Measurements from ENCODE around the gene FAAP20.

FAAP20 gene

DNA sequence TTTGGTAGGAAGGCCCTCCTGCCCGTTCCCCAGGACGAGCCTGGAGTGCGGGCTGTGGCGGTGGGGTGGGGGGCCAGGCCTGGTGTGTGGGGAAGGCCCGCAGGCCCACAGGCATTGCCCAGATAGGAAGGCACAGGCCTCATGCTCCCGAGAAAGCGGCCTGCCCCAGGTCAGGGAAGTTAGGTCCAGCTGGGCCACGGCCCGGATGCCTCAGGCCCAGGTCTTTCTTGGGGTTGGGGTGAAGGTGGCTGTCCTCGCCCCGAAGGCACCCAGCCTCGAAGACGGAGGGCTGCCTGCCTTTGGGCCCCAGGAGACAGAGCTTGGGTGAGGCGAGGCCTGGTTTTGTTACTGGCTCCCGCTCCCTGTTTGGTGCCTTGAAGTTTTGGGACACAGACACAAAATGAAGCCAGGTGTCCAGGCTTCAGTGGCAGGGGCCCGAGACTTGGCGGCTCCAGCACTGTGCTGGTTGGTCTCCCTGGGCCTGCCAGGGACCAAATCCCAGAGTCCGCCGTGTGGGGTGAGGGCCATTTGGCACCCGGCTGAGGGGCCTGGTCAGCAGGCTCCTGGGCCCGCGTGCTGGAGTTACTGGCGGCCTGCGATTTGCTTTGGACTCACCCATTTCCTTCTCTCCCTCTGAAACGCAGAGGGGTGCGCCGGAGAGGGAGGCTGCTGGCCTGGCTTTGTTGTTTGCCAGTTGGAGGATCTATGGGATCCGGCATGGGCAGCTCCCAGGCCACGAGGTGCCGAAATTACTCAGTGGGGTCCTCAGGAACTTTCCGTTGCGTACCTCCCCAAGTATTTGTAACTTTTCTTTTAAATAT lies 35.5 kb upstream of the FAAP20 start:
- no peak for DNase-seq

DNA sequence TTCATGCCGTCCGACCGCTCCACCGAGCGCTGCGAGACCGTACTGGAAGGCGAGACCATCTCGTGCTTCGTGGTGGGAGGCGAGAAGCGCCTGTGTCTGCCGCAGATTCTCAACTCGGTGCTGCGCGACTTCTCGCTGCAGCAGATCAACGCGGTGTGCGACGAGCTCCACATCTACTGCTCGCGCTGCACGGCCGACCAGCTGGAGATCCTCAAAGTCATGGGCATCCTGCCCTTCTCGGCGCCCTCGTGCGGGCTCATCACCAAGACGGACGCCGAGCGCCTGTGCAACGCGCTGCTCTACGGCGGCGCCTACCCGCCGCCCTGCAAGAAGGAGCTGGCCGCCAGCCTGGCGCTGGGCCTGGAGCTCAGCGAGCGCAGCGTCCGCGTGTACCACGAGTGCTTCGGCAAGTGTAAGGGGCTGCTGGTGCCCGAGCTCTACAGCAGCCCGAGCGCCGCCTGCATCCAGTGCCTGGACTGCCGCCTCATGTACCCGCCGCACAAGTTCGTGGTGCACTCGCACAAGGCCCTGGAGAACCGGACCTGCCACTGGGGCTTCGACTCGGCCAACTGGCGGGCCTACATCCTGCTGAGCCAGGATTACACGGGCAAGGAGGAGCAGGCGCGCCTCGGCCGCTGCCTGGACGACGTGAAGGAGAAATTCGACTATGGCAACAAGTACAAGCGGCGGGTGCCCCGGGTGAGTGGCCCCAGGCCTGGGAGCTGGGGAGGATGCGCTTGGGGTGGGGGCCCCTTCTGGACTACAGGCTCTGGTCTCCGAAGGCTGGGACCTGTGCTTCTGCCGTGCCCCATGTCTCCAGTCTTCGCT lies 34.7 kb upstream of the FAAP20 start:
- peak; percentile 33 for DNase-seq

DNA sequence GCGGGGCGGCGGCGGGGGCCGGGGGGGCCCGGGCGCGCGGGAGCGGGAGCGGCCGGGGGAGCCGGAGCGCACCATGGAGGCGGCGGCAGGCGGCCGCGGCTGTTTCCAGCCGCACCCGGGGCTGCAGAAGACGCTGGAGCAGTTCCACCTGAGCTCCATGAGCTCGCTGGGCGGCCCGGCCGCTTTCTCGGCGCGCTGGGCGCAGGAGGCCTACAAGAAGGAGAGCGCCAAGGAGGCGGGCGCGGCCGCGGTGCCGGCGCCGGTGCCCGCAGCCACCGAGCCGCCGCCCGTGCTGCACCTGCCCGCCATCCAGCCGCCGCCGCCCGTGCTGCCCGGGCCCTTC lies 34.1 kb upstream of the FAAP20 start:
- no peak for DNase-seq

DNA sequence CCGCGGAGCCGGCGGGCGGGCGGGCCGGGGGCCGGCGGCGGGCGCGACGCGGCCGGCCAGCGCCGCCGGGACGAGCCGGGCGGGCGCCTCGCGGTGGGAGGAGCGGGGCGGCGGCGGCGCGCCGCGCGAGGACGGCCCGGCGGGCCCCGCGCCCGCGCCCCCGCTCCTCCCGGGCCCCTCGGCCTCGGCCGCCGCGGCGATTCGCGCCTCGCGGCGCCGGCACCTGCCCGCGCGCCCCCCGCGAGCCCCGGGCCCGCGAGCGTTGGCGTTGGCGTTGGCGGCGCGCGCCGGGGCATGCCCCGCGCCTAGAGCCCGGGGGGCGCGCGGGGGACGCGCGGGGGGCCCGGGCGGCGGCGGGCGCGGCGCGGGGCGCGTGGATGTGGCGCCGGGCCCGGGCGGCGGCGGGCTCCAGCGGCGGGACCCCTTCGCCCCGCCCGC lies 33.6 kb upstream of the FAAP20 start, which contains the start of gene SKI:
TSS of gene SKI (plus strand) at position 163 of the 438 bp plus-strand sequence. CDS start 448 bp downstream, outside the sequence.
- no peak for DNase-seq

DNA sequence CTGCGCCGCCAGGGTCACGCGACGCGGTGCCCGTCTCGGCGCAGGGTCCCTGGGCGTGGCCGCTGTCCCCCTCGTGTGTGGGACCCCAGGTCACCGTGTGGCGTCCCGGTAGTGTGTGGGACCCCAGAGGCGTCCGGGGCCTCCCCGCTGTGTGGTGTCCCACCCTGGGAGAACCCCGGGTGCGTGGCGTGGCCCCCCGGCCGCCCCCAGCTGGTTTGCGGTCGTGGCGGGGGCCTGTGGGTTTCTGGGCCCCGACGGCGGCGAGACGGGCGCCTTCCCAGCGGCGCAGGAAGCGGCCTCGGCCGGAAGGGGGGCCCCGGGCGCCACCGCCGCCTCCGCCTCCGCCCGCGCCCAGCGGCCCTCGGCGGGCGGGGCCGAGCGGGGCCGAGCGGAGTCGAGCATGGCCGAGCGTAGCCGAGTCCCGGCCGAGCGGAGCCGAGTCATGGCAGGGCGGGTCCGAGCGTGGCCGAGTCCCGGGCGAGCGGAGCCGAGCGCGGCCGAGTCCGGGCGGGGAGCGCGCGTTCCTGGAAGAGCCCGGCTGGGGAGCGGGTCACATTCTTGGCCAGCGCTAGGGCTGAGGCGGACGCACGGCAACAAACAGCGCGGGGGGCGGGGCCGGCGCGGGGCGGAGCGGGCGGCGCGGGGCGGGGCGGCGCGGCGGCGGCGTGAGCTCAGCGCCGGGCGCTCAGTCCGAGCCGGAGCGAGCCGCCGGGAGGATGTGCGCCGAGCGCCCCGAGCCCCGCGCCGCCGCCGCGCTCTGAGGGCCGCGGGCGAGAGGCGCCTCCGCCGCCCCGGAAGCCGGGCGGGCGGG lies 33.0 kb upstream of the FAAP20 start:
- DNase-seq: peak; percentile 97

DNA sequence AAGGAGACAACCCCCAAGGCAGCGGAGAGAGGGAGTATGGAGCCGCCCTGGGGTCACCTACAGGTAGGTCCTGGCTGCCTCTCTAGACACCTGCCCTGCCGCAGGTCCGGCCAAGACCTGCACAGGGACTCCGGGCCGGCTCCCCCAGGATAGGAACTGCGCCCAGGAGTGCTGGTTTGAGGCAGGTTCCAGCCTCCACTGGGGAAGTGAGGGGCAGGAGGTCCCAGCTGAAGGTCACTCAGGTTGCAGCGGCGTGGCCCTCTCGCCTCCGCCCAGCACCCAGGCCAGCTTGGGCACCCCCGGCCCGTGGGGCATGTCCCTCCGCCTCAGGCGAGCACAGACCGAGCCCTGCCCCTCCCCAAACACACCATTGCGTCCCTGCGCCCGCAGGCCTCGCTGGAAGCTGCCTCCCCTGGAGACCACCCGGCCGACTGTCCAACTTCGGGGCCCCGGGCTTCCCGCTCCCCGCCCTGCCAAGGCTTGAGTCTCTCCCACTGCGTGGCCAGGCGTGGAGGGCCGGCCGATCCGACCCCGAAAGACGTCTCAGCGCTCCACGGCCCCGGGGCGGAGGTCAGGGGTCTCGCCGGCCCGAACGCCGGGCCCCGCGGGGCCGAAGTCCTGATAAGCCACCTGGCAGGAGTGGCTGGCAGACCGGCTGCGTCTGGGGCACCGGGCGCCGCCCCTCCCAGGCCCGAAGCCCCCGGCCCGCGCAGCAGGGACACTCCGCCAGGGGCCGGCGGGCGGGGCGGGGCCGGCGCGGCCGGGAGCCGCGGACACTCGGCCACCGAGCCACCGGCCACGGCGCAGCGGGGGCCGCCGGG lies 32.2 kb upstream of the FAAP20 start:
- no peak for DNase-seq

DNA sequence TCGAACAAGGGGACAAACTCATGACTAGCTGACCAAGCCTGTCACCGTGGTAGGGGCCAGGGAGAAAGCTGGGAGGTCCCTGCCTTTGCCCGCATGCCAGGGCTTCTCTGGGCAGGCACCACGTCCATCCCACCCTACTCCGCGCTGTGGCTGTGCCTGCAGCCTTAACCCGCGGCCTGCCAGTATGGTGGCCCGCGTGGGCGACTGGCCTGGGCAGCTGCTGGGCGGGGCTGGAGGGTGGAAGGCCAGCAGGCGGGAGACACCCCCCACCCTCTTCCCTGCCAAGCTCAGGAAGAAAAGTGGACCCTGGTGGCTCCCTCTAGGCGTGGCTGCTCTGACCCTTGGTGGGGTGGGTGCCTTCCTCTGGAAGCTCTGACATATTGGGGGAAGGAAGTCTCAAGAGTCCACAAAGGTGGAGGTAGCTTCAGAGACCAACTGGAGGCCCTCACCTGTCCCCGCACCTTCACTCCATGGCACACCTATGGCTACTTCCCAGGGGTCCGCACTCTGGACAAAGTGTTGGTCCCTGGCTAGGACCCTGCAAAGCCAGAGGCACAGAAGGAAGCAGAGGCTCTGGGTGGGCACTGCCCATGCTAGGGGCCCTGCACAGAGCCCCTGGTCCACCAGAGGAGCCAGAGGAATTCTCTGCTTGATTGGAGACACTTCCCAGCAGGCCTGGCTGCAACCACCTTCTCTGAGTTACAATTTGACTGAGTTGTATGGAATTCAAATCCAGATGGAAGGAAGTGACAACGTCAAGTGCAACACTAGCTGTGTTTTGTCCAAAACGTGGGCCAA lies 30.3 kb upstream of the FAAP20 start:
- no peak for DNase-seq

DNA sequence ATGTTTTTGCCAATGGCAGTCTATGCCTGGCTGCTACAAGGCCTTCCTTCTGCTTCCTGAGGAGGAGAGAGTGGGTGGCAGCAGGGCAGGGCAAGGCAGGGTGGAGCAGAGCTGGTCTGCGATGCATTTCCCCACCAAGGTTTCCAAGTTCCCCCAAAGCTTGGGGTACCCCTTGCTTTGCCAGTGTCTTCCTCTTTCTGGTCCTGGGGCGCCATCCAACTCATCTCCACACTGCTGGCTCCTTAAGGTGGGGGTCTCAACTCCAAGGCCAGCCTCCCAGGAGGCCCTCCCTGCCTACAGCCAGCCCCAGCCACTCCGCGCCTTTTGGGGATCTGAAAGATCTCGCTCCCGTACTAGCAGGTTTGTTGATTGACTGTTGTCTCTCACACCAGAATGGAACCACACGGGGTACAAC lies 29.6 kb upstream of the FAAP20 start:
- no peak for DNase-seq

DNA sequence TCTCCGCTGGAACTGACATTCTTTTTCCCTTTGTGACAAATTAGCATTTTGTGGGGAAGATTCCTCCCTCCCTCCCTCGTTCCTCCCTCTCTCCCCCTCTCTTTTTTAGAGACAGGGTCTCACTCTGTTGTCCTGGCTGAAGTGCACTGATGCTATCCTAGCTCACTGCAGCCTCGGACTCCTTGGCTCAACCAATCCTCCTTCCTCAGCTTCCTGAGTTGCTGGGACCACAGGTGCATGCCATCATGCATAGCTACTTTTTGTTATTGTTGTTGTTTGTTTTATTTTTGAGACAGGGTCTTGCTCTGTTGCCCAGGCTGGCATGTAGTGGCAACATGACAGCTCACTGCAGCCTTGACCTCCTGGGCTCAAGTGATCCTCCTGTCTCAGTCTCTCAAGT lies 26.7 kb upstream of the FAAP20 start:
- no peak for DNase-seq

DNA sequence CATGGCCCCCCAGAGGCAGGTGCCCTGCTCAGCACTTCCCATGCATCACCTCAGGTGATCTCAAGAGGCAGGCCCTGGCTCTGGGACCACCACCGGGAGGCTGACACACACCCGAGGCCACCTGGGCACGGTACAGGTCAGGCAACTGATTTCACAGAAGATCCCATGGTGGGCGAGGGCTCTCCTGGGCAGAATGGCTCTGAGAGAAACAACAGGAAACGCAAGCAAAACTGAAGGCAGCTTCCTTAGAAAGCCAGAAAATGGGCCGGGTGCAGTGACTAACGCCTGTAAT lies 22.1 kb upstream of the FAAP20 start:
- no peak for DNase-seq

DNA sequence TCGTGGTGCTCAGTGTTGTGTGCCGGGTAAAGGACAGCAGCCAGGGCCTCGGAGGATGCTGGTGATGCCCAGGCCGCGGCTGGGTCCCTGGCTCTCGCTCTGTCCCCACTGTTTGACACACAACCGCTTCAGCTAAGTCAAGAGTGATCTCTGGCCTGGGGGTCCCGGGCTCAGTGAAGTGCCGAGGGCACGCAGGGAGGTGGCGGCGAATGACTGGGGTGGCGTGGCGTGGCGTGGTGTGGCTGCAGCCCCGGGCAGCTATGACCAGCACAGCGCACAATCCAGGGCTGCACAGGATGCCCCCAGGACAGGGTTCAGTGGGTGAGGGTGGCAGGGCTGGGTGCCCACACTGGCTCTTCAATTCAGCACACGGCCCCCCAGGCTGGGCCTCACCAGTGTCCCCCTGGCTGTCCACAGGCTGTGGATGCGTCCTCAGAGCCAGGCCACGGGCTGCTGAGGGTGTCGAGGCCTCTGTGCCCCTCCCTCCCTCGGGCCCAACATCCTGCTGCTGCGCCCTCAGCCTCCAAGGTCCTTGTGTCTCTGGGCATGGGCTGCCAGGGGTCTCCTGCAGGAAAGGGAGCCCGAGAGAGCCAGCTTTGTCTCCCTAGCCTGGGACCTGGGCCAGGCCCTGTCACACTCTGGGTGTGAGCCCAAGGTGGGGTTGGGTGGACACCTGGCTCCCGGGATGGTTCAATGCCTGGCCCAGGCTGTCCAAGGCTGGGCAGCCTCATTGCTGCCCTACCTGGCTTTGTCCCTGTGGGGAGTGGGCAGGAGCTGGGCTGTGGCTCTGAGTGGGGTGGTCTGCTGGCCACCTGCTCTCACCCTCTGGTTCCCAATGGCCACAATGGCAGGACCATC lies 21.6 kb upstream of the FAAP20 start:
- DNase-seq: no peak

DNA sequence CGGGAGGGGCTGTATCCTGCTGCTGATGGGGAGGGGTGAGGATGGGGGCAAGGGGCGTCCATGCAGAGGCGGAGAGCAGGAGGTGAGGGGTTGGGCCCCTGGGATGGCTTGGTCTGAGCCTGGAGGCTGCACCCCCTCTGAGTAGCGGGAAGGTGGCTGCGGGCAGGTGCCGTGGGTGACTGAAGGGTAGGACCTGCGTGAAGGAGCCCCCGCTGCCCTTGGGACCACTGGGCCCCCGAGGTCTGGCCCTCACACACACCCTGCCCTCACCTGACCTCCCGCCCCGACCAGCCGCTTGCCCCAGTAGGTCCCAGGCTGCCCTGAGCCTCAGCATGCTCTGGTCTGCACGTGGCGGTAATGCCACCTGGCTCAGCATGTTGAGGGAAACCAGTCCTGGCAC lies 20.8 kb upstream of the FAAP20 start:
- no peak for DNase-seq

DNA sequence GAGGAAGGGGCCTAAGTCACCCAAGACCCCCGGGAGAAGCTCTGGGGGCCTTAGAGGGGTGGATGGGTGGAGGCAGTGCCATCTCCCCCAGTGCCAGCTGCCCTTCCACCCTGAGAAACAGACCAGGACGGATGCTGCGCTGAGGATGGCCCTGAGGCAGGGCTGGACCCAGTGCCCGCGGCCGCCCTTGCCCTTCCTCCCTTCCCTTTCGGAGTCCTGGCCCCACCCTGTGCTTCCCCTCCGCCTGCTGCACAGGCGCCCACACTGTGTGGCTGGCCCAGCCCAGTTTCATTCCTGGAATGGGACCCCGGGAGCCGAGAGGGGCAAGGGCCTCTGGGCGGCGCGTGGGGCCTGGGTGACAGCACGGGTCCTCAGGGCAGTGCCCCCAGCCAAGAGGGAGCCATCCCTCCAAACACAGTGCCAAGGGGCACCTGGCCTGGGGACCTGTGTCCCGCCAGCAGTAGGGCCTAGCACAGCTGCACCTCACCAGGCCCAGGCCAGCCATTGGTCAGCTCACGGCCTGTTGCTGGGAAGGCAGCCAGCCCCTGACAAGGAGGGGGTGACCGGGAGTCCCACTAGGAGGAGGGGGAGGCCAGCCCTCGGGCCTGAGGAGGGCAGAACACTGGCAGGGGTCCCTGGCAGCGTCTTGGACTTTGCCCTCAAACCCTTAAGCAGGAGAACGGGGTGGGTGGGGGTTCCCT lies 20.1 kb upstream of the FAAP20 start:
- DNase-seq: no peak

DNA sequence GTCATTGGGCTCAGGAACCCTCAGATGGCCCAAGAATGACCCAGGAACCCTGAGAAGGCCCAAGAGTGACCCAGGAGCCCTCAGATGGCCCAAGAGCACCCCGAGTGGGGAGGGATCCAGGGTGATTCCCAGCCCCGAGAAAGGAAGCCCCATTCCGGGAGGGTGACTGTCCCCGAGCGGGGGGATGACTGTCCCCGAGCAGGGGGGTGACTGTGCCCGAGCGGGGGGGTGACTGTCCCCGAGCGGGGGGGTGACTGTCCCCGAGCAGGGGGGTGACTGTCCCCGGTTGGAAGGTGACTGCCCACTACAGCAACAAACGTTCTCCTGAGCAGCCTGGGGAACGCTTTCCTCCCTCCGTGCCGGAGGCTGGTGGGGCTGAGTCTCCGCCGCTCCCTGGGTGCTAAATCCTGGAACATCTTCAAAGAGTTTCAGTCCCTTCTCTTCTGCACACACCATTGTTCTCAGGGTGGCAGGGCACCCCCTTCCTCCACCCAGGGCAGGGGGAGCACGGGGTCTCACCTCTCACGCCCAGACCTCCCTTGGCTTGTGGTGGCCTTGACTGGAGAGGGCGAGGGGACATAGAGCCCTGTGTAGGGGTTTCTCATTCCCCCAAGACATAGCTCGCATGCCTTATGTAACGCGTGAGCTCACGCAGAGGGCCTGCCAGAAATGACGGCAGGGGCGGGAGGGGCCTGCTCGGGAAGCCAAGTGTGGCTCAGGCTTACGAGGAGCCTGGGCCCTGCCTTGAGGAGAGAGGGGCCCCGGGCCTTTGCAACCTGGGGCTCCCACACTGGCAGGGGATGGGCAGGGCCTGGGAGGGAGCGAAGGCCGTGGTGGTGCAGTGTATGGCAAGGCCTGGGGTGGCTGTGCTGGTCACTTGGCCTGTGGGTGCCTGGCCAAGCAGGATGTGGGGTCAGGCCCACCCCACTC lies 19.3 kb upstream of the FAAP20 start:
- peak; percentile 89 for DNase-seq

DNA sequence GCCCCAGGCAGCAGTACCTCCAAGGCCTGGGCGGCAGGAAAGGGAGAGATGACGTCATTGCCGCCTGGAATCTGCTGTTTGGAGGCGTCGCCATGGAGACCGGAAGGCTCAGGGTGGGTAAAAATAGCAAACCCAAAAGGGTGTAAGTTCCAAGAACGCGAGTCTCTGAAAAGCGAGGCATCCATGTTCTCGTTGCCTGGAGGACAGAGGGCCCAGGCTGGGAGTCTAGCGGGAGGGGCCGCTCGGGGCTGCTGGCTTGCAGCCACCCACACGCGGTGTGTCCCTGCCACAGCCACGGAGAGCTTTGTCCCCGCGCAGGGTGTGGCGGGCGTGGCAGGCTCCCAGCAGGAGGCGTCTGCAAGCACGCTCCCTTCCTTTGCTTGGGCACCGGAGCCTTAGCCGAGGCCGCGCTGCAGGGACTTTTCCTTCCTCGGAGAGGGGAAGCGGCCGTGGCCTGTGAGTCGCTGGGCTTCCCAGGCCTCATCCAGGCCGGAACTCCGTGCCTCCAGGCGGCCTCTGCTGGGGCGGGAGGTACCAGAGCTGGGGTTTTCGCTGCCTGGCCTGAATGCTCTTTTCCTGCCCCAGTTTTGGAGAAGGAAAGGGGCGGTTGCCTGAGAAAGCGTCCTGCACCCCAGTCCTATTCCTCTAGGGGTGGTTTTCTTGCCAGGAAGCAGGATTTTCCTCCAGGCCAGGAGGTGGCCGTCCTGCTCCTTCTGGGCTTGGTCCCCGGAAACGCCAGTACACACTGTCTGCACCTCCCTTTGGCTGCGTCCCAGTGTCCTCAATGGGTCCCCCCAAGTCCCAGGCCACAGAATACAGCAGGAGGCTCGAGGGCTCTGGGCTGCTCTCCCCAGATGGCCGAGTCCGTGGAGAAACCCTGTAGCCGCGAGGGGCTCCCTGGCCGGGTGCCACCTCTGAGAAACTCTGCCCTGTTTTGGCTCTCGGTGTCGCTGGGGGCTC lies 18.2 kb upstream of the FAAP20 start:
- DNase-seq: peak; percentile 98

DNA sequence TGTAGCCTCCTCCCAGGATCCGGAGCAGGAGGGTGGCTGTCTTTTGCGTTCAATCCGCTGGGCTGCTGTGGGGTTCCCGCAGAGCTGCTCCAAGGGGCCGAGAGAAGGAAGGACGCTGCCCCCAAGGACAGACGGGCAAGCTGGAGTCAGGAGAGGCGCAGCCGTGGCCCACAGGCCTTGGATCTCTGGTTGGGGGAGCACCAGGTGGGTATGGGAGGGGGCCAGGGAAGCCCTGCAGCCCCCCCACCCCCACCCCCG lies 17.6 kb upstream of the FAAP20 start:
- no peak for DNase-seq

DNA sequence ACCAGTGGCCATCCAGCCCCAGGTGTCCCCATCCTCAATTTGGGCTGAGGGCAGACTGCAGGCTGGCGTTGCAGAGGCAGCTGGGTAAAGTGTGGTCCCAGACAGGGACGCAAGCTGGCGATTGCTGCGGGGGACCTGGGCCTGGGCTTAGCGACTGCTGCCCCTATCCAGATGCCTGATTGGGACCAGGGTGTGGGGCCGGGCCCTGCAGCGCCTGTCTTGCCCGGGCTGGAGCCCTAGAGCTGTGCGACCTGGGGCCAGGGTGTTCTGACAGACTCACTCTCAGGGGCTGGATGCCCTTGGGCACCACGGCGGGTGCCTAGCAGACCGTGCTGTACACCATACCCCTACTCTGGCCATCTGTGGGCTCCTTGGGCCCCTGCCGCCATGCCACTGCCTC lies 16.2 kb upstream of the FAAP20 start:
- no peak for DNase-seq

DNA sequence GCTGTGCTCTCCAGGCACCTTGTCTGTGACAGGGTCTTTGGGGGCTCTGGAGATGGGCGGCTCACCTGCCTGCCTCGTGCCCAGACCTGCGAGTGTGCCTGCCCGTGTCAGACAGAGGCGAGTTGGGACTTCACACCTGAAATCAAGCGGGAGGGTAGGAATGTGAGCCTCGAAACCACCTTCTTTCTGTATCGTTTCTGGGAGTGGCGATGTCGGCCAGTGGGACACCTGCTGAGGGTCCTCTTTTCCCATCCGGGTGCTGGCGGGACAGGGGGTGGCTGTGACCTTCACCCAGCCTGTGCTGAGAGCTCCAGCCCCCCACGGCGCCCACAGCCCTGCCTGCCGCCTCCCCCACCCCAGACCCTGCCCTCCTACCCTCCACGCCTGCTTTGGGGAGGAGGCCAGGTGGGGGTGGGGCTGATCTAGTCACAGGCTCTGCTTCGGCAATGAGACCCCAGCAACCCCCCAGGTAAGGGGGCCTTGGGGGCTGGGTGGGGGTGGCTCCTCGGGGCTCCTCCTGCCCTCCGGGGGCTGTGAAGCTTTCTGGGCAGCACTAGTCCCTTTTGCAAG lies 15.6 kb upstream of the FAAP20 start:
- DNase-seq: no peak
